Tibial nerve (tissue), 4 donors: ENCODE data around the gene PLXDC2. TPM values are rescaled to one million over a fixed set of nuclear protein-coding genes. Genes with fewer than 3 reads are reported as not detected.

Experiments used
- DNase-seq, 2 donors: peaks; one replicate each; pipeline ENCODE4 v3.0.0-alpha.2; 2019; ENCODE audit warnings: low spot score in 2 of 2
- H3K27ac ChIP-seq, 4 donors: fragments of 200-600 bp; sonication (generic) in 3 of 4; one replicate each; pipeline ENCODE4 v1.5.1; 2017 to 2019; ENCODE audit warnings: mild to moderate bottlenecking in 1 of 4
- H3K27me3 ChIP-seq, 2 donors: fragments of 200-600 bp; sonication (generic) in 1 of 2; one replicate each; pipeline versions ENCODE4 v1.5.1 to v1.6.0; 2017 to 2019
- H3K36me3 ChIP-seq, 3 donors: fragments of 200-600 bp; sonication (generic); one replicate each; pipeline ENCODE4 v1.5.1; 2018 to 2019
- H3K4me1 ChIP-seq, 4 donors: fragments of 200-600 bp; sonication (generic) in 3 of 4; one replicate each; pipeline ENCODE4 v1.5.1; 2017 to 2019
- H3K4me3 ChIP-seq, 4 donors: fragments of 200-600 bp; sonication (generic) in 3 of 4; one replicate each; pipeline ENCODE4 v1.5.1; 2017 to 2019; ENCODE audit warnings: mild to moderate bottlenecking in 1 of 4, moderate library complexity in 1 of 4
- H3K9me3 ChIP-seq, 4 donors: fragments of 200-600 bp; sonication (generic) in 3 of 4; one replicate each; pipeline ENCODE4 v1.5.1; 2017 to 2019
- CTCF ChIP-seq, 5 experiments: fragments of 200-600 bp in 3 of 5; fragments of 450-650 bp in 2 of 5; sonication (generic) in 3 of 5; IDR thresholded peaks; one replicate each; pipeline ENCODE4 v1.5.1; 2016 to 2019; ENCODE audit warnings: antibody characterized with exemption in 5 of 5, mild to moderate bottlenecking in 3 of 5, moderate library complexity in 2 of 5
- EP300 ChIP-seq, 2 donors: sonication (generic); formaldehyde crosslinking; IDR thresholded peaks; one replicate each; pipeline ENCODE4 v1.6.1; 2017; ENCODE audit warnings: antibody characterized with exemption in 2 of 2, mild to moderate bottlenecking in 1 of 2
- POLR2A ChIP-seq, 2 donors: fragments of 450-650 bp; IDR thresholded peaks; one replicate each; pipeline ENCODE4 v1.6.1; 2017; ENCODE audit warnings: antibody characterized with exemption in 2 of 2, mild to moderate bottlenecking in 2 of 2, moderate library complexity in 2 of 2
- WGBS, 2 donors: methylation state at CpG; one replicate each; pipeline ENCODE4 v1.1.5; 2018; 5-methylcytosine and 5-hydroxymethylcytosine counted together
- total RNA-seq, 4 donors: library from RNA; depleted of rRNA; stranded (reverse); fragments of >200 nt; gene quantifications; one replicate each; pipeline ENCODE4 v1.1.0, GENCODE V29; 2016

The PLXDC2 gene
- total RNA-seq, 4 donors from 2014 or later = 55.2 to 79.2 (median 74.5) TPM

GRCh38 chr10:20059084-20059835 lies 243.0 kb downstream of the PLXDC2 start:
- H3K9me3 ChIP-seq = peaks cover 0 to 6% (median 0%) of the 10 kb centered on the region in 4 donors
- no peaks in the 10 kb centered on the region for H3K36me3 ChIP-seq
- WGBS, 2 donors = 18 to 21% methylated on average over 3 of the region's 3 CpGs
- TF ChIP-seq EP300 (IDR thresholded peaks at IDR 0.05) = no peak
- H3K27me3 ChIP-seq = no peaks in the 10 kb centered on the region
- no peak overlapping the region for H3K4me3 ChIP-seq
- no peak for DNase-seq
- peaks cover 0 to 10% (median 5%) of the 10 kb centered on the region in 4 donors for H3K4me1 ChIP-seq
- H3K27ac ChIP-seq = peak overlapping the region in 2 of 4 donors; percentile 3 to 32

GRCh38 chr10:20065814-20066213 lies 249.6 kb downstream of the PLXDC2 start:
- 88 to 92% methylated on average over 6 of the region's 6 CpGs for WGBS, 2 donors
- Histone ChIP-seq H3K36me3 (peaks cover 0 to 16% (median 0%) of the 10 kb centered on the region in 3 donors), H3K27me3 (no peaks in the 10 kb centered on the region), H3K4me3 (no peak overlapping the region), H3K27ac (no peak overlapping the region), H3K9me3 (peaks cover 0 to 6% (median 0%) of the 10 kb centered on the region in 4 donors), H3K4me1 (no peaks in the 10 kb centered on the region)
- no peak for DNase-seq
- TF ChIP-seq EP300 (IDR thresholded peaks at IDR 0.05) (no peak), POLR2A (IDR thresholded peaks at IDR 0.05) (no peak), CTCF (IDR thresholded peaks at IDR 0.05) (no peak)

GRCh38 chr10:20073167-20073566 lies 256.9 kb downstream of the PLXDC2 start:
- Histone ChIP-seq H3K4me1 (no peaks in the 10 kb centered on the region), H3K9me3 (no peaks in the 10 kb centered on the region), H3K27ac (no peak overlapping the region), H3K27me3 (no peaks in the 10 kb centered on the region), H3K4me3 (no peak overlapping the region), H3K36me3 (peaks cover 0 to 16% (median 0%) of the 10 kb centered on the region in 3 donors)
- 72% methylated on average over 2 of the region's 2 CpGs for WGBS, 2 donors
- no peak for TF ChIP-seq EP300 (IDR thresholded peaks at IDR 0.05)
- TF ChIP-seq POLR2A (IDR thresholded peaks at IDR 0.05) = no peak
- TF ChIP-seq CTCF (IDR thresholded peaks at IDR 0.05) = no peak
- no peak for DNase-seq

GRCh38 chr10:20075713-20076112 lies 259.5 kb downstream of the PLXDC2 start:
- 91 to 92% methylated on average over 1 of the region's 1 CpG for WGBS, 2 donors
- H3K9me3 ChIP-seq = no peaks in the 10 kb centered on the region
- H3K36me3 ChIP-seq = no peaks in the 10 kb centered on the region
- no peak for DNase-seq
- H3K27ac ChIP-seq = no peak overlapping the region
- H3K4me1 ChIP-seq = no peaks in the 10 kb centered on the region
- H3K27me3 ChIP-seq = no peaks in the 10 kb centered on the region
- TF ChIP-seq CTCF (IDR thresholded peaks at IDR 0.05) = no peak
- no peak for TF ChIP-seq POLR2A (IDR thresholded peaks at IDR 0.05)
- TF ChIP-seq EP300 (IDR thresholded peaks at IDR 0.05) = no peak
- no peak overlapping the region for H3K4me3 ChIP-seq

GRCh38 chr10:20084451-20084850 lies 268.2 kb downstream of the PLXDC2 start:
- WGBS, 2 donors = 60 to 68% methylated on average over 2 of the region's 2 CpGs
- Histone ChIP-seq H3K36me3 (no peaks in the 10 kb centered on the region), H3K27me3 (no peaks in the 10 kb centered on the region), H3K4me3 (no peak overlapping the region), H3K27ac (no peak overlapping the region), H3K9me3 (peaks cover 0 to 3% (median 0%) of the 10 kb centered on the region in 4 donors), H3K4me1 (peaks cover 0 to 17% (median 0%) of the 10 kb centered on the region in 4 donors)
- TF ChIP-seq EP300 (IDR thresholded peaks at IDR 0.05) (no peak), POLR2A (IDR thresholded peaks at IDR 0.05) (no peak), CTCF (IDR thresholded peaks at IDR 0.05) (no peak)
- DNase-seq = no peak
